Hepatocyte (in vitro differentiated cells): ENCODE results near the gene SIK3.

ENCODE experiments used
- EZH2 ChIP-seq: fragments of 200-600 bp; sonication (generic); IDR thresholded peaks from 2 replicates; pipeline ENCODE4 v1.6.1; 2016; ENCODE audit warnings: antibody characterized with exemption, mild to moderate bottlenecking, borderline replicate concordance
- EZH2phosphoT487 ChIP-seq: fragments of 200-600 bp; sonication (generic); IDR thresholded peaks from one replicate; pipeline ENCODE4 v1.6.1; 2018; ENCODE audit warnings: antibody characterized with exemption, mild to moderate bottlenecking, low read depth, moderate library complexity; ENCODE audit not compliant: unreplicated experiment, severe bottlenecking
- TF ChIP-seq, protein P1 (sequence below): fragments of 200-600 bp; sonication (generic); IDR thresholded peaks from 2 replicates; pipeline ENCODE4 v1.5.1; 2016; ENCODE audit warnings: antibody characterized with exemption, mild to moderate bottlenecking; ENCODE audit not compliant: poor library complexity

DNA sequence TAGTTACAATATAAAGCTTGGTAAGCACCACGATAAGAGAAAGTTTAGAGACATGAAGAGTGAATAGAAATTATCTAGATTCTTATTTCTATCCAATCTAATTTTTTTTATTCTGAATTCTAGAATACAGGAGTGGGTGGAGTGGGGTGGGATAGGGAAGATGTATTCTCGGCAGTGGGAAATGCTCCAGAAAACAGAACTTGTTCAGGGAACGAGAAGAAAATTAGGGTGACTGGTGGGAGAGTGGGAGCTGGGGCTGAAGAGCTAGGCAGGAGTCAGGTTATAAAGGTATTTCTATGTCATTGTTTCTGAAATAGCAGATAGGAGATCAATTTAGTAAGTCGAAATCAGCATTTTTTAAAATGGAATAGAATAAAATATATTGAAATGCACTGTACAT, 207.6 kb downstream of the SIK3 start:
- TF ChIP-seq, protein P1, sequence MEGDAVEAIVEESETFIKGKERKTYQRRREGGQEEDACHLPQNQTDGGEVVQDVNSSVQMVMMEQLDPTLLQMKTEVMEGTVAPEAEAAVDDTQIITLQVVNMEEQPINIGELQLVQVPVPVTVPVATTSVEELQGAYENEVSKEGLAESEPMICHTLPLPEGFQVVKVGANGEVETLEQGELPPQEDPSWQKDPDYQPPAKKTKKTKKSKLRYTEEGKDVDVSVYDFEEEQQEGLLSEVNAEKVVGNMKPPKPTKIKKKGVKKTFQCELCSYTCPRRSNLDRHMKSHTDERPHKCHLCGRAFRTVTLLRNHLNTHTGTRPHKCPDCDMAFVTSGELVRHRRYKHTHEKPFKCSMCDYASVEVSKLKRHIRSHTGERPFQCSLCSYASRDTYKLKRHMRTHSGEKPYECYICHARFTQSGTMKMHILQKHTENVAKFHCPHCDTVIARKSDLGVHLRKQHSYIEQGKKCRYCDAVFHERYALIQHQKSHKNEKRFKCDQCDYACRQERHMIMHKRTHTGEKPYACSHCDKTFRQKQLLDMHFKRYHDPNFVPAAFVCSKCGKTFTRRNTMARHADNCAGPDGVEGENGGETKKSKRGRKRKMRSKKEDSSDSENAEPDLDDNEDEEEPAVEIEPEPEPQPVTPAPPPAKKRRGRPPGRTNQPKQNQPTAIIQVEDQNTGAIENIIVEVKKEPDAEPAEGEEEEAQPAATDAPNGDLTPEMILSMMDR: no peak
- TF ChIP-seq EZH2: no peak
- no peak for TF ChIP-seq EZH2phosphoT487
